ENCODE results near the gene HS1BP3. TPM values are rescaled to one million over a fixed set of nuclear protein-coding genes. Genes with fewer than 3 reads are reported as not detected.

HS1BP3 gene
- total and polyA plus RNA-seq, 2 of the 13 experiments (the other 11 are each of a cell fraction or from before 2014, with no cell fraction given), result 15.2 to 22.0 TPM

- no peak for TF ChIP-seq ZNF143 (CRISPR knock-in tag; IDR thresholded peaks at IDR 0.05)
- TF ChIP-seq ZNF432 (CRISPR knock-in tag; IDR thresholded peaks at IDR 0.05; ENCODE audit: borderline replicate concordance), result no peak
- TF ChIP-seq ZNF776 (CRISPR knock-in tag; IDR thresholded peaks at IDR 0.05), result no peak
- peak; percentile 65 for TF ChIP-seq SOX13 (IDR thresholded peaks at IDR 0.05)
- peak; percentile 75 to 89; a peak in 3 of 4 replicates for TF ChIP-seq SOX13 (CRISPR knock-in tag; conservative IDR thresholded peaks at IDR 0.05 in 1 of 2, IDR thresholded peaks at IDR 0.05 in 1 of 2)
- TF ChIP-seq ZNF547 (CRISPR knock-in tag; IDR thresholded peaks at IDR 0.05), result peak; percentile 93; the same call in 1 of the 2 replicates
- TF ChIP-seq ZFP36L2 (CRISPR knock-in tag; IDR thresholded peaks at IDR 0.05), result peak; percentile 90; the same call in 1 of the 2 replicates
- TF ChIP-seq CBFB (CRISPR knock-in tag; IDR thresholded peaks at IDR 0.05), result 0 out of 2 replicates have a peak, but pooled peaks have one; percentile 79
- peak; percentile 81 for TF ChIP-seq JARID2 (CRISPR knock-in tag; IDR thresholded peaks at IDR 0.05; ENCODE audit: insufficient replicate concordance)
- TF ChIP-seq, protein P1, sequence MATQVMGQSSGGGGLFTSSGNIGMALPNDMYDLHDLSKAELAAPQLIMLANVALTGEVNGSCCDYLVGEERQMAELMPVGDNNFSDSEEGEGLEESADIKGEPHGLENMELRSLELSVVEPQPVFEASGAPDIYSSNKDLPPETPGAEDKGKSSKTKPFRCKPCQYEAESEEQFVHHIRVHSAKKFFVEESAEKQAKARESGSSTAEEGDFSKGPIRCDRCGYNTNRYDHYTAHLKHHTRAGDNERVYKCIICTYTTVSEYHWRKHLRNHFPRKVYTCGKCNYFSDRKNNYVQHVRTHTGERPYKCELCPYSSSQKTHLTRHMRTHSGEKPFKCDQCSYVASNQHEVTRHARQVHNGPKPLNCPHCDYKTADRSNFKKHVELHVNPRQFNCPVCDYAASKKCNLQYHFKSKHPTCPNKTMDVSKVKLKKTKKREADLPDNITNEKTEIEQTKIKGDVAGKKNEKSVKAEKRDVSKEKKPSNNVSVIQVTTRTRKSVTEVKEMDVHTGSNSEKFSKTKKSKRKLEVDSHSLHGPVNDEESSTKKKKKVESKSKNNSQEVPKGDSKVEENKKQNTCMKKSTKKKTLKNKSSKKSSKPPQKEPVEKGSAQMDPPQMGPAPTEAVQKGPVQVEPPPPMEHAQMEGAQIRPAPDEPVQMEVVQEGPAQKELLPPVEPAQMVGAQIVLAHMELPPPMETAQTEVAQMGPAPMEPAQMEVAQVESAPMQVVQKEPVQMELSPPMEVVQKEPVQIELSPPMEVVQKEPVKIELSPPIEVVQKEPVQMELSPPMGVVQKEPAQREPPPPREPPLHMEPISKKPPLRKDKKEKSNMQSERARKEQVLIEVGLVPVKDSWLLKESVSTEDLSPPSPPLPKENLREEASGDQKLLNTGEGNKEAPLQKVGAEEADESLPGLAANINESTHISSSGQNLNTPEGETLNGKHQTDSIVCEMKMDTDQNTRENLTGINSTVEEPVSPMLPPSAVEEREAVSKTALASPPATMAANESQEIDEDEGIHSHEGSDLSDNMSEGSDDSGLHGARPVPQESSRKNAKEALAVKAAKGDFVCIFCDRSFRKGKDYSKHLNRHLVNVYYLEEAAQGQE (IDR thresholded peaks at IDR 0.05; ENCODE audit: borderline replicate concordance in 1 of 2, low read depth in 1 of 2, low read length in 2 of 2), result peak in 1 of 2 experiments; percentile 83; a peak in 1 of 4 replicates
- TF ChIP-seq ZNF510 (CRISPR knock-in tag; IDR thresholded peaks at IDR 0.05; ENCODE audit: low read depth), result peak; percentile 77
- TF ChIP-seq MEIS1 (CRISPR knock-in tag; IDR thresholded peaks at IDR 0.05; ENCODE audit: borderline replicate concordance), result 0 out of 2 replicates have a peak, but pooled peaks have one; percentile 89
Observed at GRCh38 chr2:20596973-20597859, 53.7 kb downstream of the HS1BP3 start (continued).

Data from HepG2 (cell line).